Measurements from ENCODE around the gene DOCK8. TPM values are rescaled to one million over a fixed set of nuclear protein-coding genes. Genes with fewer than 3 reads are reported as not detected.

DOCK8 gene
- 0.23 to 0.76 TPM (median 0.32 TPM) in 5 replicates for total RNA-seq (2022; extraction: Qiagen RNA extraction)

DNA sequence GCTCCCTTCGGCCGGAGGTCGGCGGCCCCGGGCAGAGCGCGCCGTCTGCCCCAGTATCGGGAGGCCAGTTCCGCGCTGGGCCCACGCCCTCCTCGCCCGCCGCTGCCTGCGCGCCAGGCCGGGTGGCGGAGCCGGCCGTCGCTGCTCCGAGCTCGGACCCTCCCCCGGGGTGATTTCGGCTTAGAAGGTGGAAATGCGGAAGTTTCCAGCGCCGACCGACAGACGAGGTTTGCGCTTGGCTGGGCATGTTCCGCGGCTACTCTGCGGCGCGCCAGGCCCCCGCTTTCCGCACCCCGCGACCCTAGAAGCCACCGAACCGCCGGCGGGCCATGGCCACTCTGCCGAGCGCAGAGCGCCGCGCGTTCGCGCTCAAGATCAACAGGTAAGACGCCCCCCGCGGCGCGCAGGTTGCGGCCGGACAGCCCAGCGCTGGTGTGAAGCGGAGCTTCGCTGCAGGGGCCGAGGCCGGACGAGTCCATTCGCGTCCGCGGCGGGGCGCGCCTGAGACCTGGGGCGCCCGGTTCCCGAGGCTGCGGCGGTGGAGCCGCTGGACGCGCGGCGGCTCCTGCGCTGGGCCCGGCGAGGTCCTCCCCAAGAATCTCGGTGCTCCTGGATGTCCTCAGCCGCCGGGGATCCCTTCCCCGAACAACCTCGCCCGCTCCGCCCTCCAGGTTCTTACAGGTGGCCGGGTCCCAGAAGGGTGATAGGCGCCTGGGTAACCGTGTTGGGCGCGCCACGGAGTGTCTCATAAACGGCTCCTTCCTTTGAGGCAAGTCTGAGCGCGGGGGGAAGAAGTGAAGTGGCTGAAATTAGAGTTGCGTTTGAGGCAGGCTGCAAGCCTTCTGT, at the start of gene DOCK8:
Gene DOCK8 (plus strand): TSS at position 218 of the 846 bp plus-strand sequence. CDS start 112 bp downstream, at position 330.

DNA sequence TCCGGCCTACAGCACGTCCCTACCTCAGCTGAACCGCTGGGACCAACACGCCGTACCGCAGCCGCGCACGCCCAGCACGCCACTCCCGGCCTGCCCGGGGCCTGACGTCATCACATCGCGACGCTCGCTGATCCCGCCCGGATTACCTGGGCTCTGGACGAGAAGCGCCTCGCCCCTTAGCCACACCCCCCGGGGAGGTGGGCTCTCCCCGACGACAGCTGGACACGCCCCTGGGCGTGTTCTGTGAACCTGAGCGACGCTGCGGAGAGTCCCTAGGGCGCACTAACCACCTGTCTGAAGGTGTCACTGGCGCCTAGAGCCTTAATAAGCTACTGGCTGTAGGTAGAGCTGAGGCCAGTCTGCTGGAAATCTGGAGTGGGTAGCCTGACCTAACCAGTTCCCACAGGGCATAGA, 35.7 kb upstream of the DOCK8 start, which contains the start of gene ZNG1A:
Gene ZNG1A (minus strand): TSS at position 87 of the 414 bp plus-strand sequence. CDS start 87 bp downstream, outside the sequence.

DNA sequence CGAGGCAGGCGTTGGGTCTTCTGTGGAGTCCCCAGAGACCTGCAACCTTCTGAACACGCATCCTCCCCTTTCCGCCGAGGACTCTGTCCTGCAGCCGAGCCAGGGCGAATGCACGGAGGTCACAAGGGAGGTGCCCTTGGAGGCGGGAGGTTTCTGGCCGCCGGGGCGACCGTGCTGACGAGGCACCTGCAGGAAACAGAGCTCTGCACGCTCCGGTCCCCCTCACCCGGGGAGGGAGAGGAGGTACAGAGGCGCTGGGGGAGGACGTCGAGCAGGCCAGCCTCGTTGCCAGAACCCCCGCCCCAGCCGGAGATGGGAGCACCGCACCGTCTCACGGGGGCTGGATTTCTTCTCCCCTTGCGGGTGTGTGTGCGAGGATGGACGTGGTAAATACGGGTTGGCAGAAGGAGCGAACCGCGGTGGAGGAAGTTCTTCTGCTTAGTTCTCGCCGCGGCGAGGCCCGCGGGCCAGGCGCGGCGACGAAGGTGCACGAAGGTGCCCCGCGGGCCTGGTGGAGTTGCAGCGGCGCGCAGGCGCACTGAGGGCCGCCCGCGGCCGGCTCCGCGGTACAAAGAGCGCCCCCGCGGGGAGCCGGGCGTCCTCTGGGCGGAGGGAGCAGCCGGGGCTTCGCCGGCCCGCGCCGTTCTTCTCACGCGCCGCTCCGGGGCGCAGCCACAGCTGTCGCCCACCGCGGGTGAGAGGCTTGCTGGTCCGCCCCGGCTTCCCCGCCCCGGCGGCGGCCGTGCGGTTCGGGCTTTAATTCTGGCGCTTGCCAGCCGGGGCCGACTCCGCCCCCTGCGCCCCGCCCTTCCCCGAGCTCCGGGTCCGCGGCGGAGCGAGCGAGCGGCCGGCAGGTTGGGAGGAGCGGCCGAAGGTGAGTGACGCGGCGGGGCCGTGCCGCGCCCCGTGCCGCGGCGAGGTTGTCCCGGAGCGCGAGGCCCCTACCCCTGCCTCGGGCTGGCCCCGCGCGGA, 289.5 kb downstream of the DOCK8 start, which contains the start of gene KANK1:
Gene KANK1 (plus strand): TSS at position 815 of the 972 bp plus-strand sequence.

Other genes with a start within 250 kb of the DOCK8 start
- gene WASHC1, start 185.4 kb upstream of the DOCK8 start, total RNA-seq (2022; extraction: Qiagen RNA extraction): 7.7 to 13.7 TPM (median 11.4 TPM) in 5 replicates
- 0.25 to 0.82 TPM (median 0.44 TPM) in 5 replicates for gene FOXD4, start 96.4 kb upstream of the DOCK8 start, total RNA-seq (2022; extraction: Qiagen RNA extraction)
- 25.2 to 29.6 TPM (median 27.0 TPM) in 5 replicates for gene ZNG1A, start 35.8 kb upstream of the DOCK8 start, total RNA-seq (2022; extraction: Qiagen RNA extraction)

Data from A549 treated with CORT108297 at 1 μM for 4 hours (cell line).